DOHH2 (cell line): Measurements from ENCODE around the gene CDK9.
A peak's percentile ranks its signal among the peaks of the same experiment; 100 is the strongest.

Experiments used
- H3F3A ChIP-seq: fragments of 200-600 bp; sonication (generic), shearing (Covaris generic); 2 replicates; pipeline ENCODE4 v1.6.0; 2016; ENCODE audit warnings: antibody characterized with exemption, mild to moderate bottlenecking; ENCODE audit not compliant: control insufficient read depth, insufficient read depth
- H3K27ac ChIP-seq: fragments of 200-600 bp; sonication (generic); 2 replicates; pipeline ENCODE4 v1.5.1; 2014; ENCODE audit warnings: low read depth, mild to moderate bottlenecking, low read length, moderate library complexity
- H3K27me3 ChIP-seq: fragments of 200-600 bp; sonication (generic); 2 replicates; pipeline ENCODE4 v1.6.1; 2014; ENCODE audit warnings: mild to moderate bottlenecking, low read length, mixed read lengths; ENCODE audit not compliant: control insufficient read depth
- H3K36me3 ChIP-seq: fragments of 200-600 bp; sonication (generic); 2 replicates; pipeline ENCODE4 v1.6.1; 2014; ENCODE audit warnings: mild to moderate bottlenecking, low read length, moderate library complexity, mixed read lengths; ENCODE audit not compliant: control insufficient read depth
- H3K4me1 ChIP-seq: fragments of 200-600 bp; sonication (generic); 2 replicates; pipeline ENCODE4 v1.6.1; 2014; ENCODE audit warnings: mild to moderate bottlenecking, low read length, mixed read lengths; ENCODE audit not compliant: control insufficient read depth
- H3K4me2 ChIP-seq: fragments of 200-600 bp; sonication (generic); 2 replicates; pipeline ENCODE4 v1.6.0; 2014; ENCODE audit warnings: mild to moderate bottlenecking, low read length, moderate library complexity
- H3K4me3 ChIP-seq: fragments of 200-600 bp; sonication (generic); 2 replicates; pipeline ENCODE4 v1.5.1; 2014; ENCODE audit warnings: mild to moderate bottlenecking, low read length, mixed read lengths
- H3K79me2 ChIP-seq: fragments of 200-600 bp; sonication (generic); 2 replicates; pipeline ENCODE4 v1.6.1; 2014; ENCODE audit warnings: mild to moderate bottlenecking, low read length, mixed read lengths; ENCODE audit not compliant: control insufficient read depth
- H3K9me2 ChIP-seq: fragments of 200-600 bp; sonication (generic); replicated peaks from 2 replicates; pipeline ENCODE4 v1.6.1; 2014; ENCODE audit warnings: mild to moderate bottlenecking, low read length, mixed read lengths; ENCODE audit not compliant: control insufficient read depth
- H3K9me3 ChIP-seq: fragments of 200-600 bp; sonication (generic); 2 replicates; pipeline ENCODE4 v1.6.1; 2014; ENCODE audit warnings: antibody characterized with exemption, low read length, mixed read lengths; ENCODE audit not compliant: control insufficient read depth, insufficient read depth
- H4K20me1 ChIP-seq: fragments of 200-600 bp; sonication (generic); 2 replicates; pipeline ENCODE4 v1.6.0; 2014; ENCODE audit warnings: low read depth, mild to moderate bottlenecking, antibody characterized with exemption, low read length, moderate library complexity; ENCODE audit not compliant: control insufficient read depth, insufficient read depth
- EZH2phosphoT487 ChIP-seq: fragments of 200-600 bp; sonication (generic); IDR thresholded peaks from 2 replicates; pipeline ENCODE4 v1.6.1; 2017; ENCODE audit warnings: borderline replicate concordance, mild to moderate bottlenecking, antibody characterized with exemption, low read length, moderate library complexity, mixed read lengths
- TF ChIP-seq, protein P1 (sequence below): fragments of 200-600 bp; sonication (generic); IDR thresholded peaks from one replicate; pipeline ENCODE4 v1.5.1; 2014; ENCODE audit warnings: antibody characterized with exemption, mild to moderate bottlenecking, low read depth, low read length; ENCODE audit not compliant: poor library complexity, severe bottlenecking

The CDK9 gene

DNA sequence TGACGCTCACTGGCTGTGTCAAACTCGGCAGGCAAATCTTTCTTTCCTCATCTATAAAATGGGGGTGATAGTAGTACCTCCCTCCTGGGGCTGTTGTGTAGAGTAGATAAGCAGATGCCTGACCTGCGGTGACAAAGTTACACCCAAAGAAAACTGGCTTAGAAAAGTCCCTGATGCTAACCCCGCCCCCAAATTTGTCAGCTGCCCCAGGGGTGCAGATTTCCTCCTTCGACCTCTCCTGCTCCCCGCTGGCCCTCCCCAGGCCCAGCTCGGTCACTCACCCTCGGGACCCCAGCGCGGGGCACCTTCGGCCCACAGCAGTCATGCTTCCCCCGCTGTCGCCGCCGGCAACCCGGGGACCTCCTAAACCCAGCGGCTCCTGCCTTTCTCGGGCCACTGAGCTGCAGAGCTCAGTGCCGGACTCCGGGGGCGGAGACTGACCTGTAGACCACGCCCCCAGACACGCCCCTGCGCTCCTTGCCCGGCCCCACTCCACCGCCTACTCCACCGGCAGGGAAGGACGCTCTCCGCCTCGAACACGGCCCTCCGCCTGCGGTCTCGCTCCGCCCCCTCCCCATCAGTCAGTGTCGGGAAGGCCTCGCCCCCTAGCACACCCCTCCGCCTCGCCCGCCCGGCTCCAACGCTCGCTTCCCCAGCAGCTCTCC, 14.8 kb upstream of the CDK9 start:
- Histone ChIP-seq H3K9me2 (no peaks in the 10 kb centered on the region), H3K4me2 (peak overlapping the region; percentile 90), H3K4me1 (peaks cover 42% of the 10 kb centered on the region), H4K20me1 (peaks cover 8% of the 10 kb centered on the region; the same call in 1 of the 2 replicates), H3F3A (peaks cover 5% of the 10 kb centered on the region), H3K4me3 (peak overlapping the region; percentile 75), H3K27ac (no peak overlapping the region), H3K9me3 (no peaks in the 10 kb centered on the region), H3K36me3 (peaks cover 50% of the 10 kb centered on the region), H3K27me3 (no peaks in the 10 kb centered on the region), H3K79me2 (peaks cover 15% of the 10 kb centered on the region)
- no peak for TF ChIP-seq EZH2phosphoT487
- TF ChIP-seq, protein P1, sequence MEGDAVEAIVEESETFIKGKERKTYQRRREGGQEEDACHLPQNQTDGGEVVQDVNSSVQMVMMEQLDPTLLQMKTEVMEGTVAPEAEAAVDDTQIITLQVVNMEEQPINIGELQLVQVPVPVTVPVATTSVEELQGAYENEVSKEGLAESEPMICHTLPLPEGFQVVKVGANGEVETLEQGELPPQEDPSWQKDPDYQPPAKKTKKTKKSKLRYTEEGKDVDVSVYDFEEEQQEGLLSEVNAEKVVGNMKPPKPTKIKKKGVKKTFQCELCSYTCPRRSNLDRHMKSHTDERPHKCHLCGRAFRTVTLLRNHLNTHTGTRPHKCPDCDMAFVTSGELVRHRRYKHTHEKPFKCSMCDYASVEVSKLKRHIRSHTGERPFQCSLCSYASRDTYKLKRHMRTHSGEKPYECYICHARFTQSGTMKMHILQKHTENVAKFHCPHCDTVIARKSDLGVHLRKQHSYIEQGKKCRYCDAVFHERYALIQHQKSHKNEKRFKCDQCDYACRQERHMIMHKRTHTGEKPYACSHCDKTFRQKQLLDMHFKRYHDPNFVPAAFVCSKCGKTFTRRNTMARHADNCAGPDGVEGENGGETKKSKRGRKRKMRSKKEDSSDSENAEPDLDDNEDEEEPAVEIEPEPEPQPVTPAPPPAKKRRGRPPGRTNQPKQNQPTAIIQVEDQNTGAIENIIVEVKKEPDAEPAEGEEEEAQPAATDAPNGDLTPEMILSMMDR, result no peak

DNA sequence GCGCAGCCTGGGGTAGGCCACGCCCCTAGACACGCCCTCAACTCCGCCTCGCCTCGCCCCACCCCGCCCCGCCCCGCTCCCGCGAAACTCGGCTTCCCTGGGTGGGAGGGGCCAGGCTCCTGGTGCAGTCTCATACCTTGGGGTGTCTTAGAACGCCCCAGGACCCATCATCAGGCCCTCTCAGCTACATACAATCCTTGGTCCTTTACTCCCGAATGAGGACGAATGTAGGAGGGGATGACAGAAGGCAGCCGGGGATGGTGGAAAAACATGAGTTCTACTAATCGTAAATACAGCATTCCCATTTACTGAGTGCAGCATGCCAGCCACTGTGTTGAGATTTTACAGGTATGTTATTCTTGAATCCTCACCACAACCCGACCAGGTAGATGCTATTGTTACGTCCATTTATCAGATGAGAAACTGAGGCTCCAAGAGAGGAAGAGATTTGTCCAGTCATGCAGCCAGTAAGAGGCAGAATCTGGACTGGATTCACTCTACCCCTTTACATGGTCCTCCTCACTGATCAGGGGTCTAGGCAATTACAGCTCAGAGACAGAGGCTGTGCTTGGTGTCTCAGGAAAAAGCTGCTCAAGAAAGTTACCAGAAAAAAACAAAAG, 14.2 kb upstream of the CDK9 start:
- Histone ChIP-seq H3K36me3 (peaks cover 53% of the 10 kb centered on the region), H3K27me3 (no peaks in the 10 kb centered on the region), H3K79me2 (peaks cover 21% of the 10 kb centered on the region), H3F3A (peaks cover 5% of the 10 kb centered on the region), H3K27ac (no peak overlapping the region), H3K4me3 (peak overlapping the region; percentile 40), H4K20me1 (peaks cover 8% of the 10 kb centered on the region; the same call in 1 of the 2 replicates), H3K9me2 (no peaks in the 10 kb centered on the region), H3K4me1 (peaks cover 47% of the 10 kb centered on the region), H3K4me2 (peak overlapping the region; percentile 90), H3K9me3 (no peaks in the 10 kb centered on the region)
- TF ChIP-seq, protein P1, result no peak
- no peak for TF ChIP-seq EZH2phosphoT487

- Histone ChIP-seq H3K9me3 (no peaks in the 10 kb centered on the region), H3K4me1 (peaks cover 46% of the 10 kb centered on the region), H3K79me2 (peaks cover 31% of the 10 kb centered on the region), H3F3A (peaks cover 5% of the 10 kb centered on the region), H3K36me3 (peaks cover 54% of the 10 kb centered on the region), H3K27ac (no peak overlapping the region), H3K27me3 (no peaks in the 10 kb centered on the region), H3K4me3 (no peak overlapping the region), H3K4me2 (no peak overlapping the region), H4K20me1 (peaks cover 8% of the 10 kb centered on the region; the same call in 1 of the 2 replicates), H3K9me2 (no peaks in the 10 kb centered on the region)
- TF ChIP-seq, protein P1, result no peak
- no peak for TF ChIP-seq EZH2phosphoT487
Measured at GRCh38 chr9:127772603-127773002, 13.2 kb upstream of the CDK9 start.
